ENCODE measurements around the gene HTRA2.

Gene HTRA2

GRCh38 chr2:74507926-74508520, 21.7 kb upstream of the HTRA2 start:
- TF ChIP-seq, protein P1, sequence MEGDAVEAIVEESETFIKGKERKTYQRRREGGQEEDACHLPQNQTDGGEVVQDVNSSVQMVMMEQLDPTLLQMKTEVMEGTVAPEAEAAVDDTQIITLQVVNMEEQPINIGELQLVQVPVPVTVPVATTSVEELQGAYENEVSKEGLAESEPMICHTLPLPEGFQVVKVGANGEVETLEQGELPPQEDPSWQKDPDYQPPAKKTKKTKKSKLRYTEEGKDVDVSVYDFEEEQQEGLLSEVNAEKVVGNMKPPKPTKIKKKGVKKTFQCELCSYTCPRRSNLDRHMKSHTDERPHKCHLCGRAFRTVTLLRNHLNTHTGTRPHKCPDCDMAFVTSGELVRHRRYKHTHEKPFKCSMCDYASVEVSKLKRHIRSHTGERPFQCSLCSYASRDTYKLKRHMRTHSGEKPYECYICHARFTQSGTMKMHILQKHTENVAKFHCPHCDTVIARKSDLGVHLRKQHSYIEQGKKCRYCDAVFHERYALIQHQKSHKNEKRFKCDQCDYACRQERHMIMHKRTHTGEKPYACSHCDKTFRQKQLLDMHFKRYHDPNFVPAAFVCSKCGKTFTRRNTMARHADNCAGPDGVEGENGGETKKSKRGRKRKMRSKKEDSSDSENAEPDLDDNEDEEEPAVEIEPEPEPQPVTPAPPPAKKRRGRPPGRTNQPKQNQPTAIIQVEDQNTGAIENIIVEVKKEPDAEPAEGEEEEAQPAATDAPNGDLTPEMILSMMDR (IDR thresholded peaks at IDR 0.05): no peak
- no peak for TF ChIP-seq ZFX (IDR thresholded peaks at IDR 0.05; ENCODE audit: borderline replicate concordance)
- H3K27ac ChIP-seq: peak overlapping the region; percentile 97

- no peak overlapping the region for H3K27ac ChIP-seq
- TF ChIP-seq ZFX (IDR thresholded peaks at IDR 0.05; ENCODE audit: borderline replicate concordance): no peak
- TF ChIP-seq, protein P1 (IDR thresholded peaks at IDR 0.05): no peak
Measured at GRCh38 chr2:74510272-74510671, 19.5 kb upstream of the HTRA2 start.

- H3K27ac ChIP-seq: no peak overlapping the region
- TF ChIP-seq, protein P1 (IDR thresholded peaks at IDR 0.05): no peak
- TF ChIP-seq ZFX (IDR thresholded peaks at IDR 0.05; ENCODE audit: borderline replicate concordance): no peak
Measured at GRCh38 chr2:74511104-74511989, 18.4 kb upstream of the HTRA2 start.

GRCh38 chr2:74512744-74513604, 16.8 kb upstream of the HTRA2 start:
- TF ChIP-seq ZFX (IDR thresholded peaks at IDR 0.05; ENCODE audit: borderline replicate concordance): no peak
- TF ChIP-seq, protein P1 (IDR thresholded peaks at IDR 0.05): no peak
- peak overlapping the region; percentile 44 for H3K27ac ChIP-seq

DNA sequence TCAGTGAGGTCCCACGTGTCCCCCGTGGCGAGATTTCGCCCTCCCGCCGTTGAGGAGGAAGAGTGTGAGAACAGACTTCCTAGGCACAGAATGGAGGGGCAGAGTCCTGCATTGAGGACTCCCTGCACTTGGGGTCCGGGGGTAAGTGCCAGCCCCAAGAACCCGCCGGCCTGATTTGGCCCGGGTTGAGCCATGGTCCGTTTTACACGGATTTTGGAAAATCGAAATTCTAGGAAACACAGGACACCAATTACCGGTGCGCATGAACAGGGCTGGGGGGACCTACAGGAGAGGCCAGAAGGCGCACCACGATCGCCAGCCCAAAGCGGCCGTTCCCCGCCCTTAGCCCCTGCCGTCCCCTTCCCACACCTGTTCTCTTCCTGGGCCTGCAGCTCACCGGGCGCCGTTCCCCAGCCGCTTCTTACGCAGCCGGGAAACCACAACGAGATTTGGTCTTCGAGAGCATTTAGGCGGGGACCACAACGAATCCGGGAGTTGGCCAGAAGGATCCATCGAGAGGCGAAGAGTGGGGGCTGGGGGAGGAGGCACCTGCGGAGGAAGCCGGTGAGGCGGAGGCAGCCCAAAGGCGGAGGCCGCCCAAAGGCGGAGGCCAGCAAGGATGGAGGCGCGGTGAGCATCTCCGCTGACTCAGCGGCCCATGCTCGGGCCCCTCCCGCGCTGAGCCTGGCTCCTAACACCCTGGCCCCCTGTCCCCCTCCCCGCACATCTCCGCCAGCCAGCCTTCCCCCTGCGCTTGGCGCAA, 15.9 kb upstream of the HTRA2 start:
- H3K27ac ChIP-seq: peak overlapping the region; percentile 44
- TF ChIP-seq ZFX (IDR thresholded peaks at IDR 0.05; ENCODE audit: borderline replicate concordance): no peak

DNA sequence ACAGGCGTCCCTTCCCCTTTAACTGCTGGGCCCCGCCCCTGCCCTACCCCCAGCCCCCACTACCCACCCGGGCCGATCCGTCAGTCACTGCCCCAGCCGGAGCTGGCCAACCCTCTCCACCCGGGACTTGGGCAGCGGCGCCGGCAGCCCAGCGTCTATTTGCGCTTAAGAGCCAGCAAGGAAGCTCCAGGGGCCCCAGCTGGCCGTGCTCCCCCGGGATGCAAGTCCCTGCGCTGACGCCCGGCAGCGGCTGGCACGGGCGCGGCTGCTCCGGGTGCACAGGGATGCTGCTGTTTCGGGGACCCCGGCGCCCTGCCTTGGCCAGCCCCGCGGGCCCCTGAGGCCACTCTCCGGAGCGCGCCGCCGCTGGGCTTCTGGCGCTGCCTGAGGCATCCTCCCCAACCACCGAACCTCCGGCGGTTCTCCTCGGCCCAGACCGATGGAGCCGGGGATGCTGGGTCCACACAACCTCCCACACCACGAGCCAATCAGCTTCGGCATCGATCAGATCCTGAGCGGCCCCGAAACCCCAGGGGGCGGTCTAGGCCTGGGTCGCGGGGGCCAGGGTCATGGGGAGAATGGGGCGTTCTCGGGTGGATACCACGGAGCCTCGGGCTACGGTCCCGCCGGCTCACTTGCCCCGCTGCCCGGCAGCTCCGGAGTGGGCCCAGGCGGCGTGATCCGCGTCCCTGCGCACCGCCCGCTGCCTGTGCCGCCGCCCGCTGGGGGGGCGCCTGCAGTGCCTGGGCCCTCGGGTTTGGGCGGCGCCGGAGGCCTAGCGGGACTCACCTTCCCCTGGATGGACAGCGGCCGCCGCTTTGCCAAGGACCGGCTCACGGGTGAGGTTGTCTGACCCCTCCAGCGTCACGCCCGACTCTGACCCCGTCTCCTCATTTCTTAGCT, 15.1 kb upstream of the HTRA2 start, which contains the start of gene TLX2:
Gene TLX2, plus strand, starts transcription at position 83 of the 903 bp plus-strand sequence. Its CDS starts 357 bp downstream, at position 440.
- peak within 1 kb of the TSS; percentile 44 for H3K27ac ChIP-seq
- TF ChIP-seq, protein P1 (IDR thresholded peaks at IDR 0.05): no peak
- no peak for TF ChIP-seq ZFX (IDR thresholded peaks at IDR 0.05; ENCODE audit: borderline replicate concordance)
